Measurements from ENCODE around the gene ADAMTS10.

DNA sequence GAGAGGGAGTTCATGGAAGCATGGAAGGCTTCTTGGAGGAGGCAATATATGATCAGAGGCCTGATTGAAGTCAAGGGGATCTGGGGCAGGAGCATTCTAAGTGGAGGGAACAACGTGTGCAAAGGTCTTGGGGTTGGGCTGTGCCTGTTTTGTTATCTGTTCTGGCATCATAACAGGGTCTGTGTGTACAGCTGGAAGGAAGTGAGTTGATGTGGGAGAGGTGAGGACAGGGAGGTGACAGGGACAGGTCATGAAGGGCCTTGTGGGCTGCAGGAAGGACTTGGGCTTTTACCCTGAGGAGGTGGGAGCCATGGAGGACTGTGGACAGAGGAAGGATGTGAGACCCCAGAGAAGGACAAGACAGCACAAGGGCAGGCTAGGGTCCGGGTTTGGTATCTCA is 18.7 kb upstream of the ADAMTS10 start:
- TF ChIP-seq, protein P1, sequence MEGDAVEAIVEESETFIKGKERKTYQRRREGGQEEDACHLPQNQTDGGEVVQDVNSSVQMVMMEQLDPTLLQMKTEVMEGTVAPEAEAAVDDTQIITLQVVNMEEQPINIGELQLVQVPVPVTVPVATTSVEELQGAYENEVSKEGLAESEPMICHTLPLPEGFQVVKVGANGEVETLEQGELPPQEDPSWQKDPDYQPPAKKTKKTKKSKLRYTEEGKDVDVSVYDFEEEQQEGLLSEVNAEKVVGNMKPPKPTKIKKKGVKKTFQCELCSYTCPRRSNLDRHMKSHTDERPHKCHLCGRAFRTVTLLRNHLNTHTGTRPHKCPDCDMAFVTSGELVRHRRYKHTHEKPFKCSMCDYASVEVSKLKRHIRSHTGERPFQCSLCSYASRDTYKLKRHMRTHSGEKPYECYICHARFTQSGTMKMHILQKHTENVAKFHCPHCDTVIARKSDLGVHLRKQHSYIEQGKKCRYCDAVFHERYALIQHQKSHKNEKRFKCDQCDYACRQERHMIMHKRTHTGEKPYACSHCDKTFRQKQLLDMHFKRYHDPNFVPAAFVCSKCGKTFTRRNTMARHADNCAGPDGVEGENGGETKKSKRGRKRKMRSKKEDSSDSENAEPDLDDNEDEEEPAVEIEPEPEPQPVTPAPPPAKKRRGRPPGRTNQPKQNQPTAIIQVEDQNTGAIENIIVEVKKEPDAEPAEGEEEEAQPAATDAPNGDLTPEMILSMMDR (IDR thresholded peaks at IDR 0.05): no peak
- TF ChIP-seq POLR2AphosphoS5 (IDR thresholded peaks at IDR 0.05): no peak
